Measurements from ENCODE around the gene MTHFD1L. TPM values are rescaled to one million over a fixed set of nuclear protein-coding genes. Genes with fewer than 3 reads are reported as not detected.
"Not testable (repeated sequence)": the region's sequence is repeated elsewhere in the genome, so short reads cannot be mapped to it uniquely, and the experiment has no call there.

Gene MTHFD1L
- total and polyA plus RNA-seq, 7 donors: 0.60 to 17.9 (median 3.0) TPM

- TF ChIP-seq POLR2A (IDR thresholded peaks at IDR 0.05) (no peak), EP300 (IDR thresholded peaks at IDR 0.05) (no peak)
- TF ChIP-seq, protein P1, sequence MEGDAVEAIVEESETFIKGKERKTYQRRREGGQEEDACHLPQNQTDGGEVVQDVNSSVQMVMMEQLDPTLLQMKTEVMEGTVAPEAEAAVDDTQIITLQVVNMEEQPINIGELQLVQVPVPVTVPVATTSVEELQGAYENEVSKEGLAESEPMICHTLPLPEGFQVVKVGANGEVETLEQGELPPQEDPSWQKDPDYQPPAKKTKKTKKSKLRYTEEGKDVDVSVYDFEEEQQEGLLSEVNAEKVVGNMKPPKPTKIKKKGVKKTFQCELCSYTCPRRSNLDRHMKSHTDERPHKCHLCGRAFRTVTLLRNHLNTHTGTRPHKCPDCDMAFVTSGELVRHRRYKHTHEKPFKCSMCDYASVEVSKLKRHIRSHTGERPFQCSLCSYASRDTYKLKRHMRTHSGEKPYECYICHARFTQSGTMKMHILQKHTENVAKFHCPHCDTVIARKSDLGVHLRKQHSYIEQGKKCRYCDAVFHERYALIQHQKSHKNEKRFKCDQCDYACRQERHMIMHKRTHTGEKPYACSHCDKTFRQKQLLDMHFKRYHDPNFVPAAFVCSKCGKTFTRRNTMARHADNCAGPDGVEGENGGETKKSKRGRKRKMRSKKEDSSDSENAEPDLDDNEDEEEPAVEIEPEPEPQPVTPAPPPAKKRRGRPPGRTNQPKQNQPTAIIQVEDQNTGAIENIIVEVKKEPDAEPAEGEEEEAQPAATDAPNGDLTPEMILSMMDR (IDR thresholded peaks at IDR 0.05): no peak
- DNase-seq: no peak
- intact Hi-C loops (cut with DNase I): no loop called here
- Histone ChIP-seq H3K36me3 (peaks cover 0 to 6% (median 0%) of the 10 kb centered on the region in 4 donors), H3K9me3 (no peaks in the 10 kb centered on the region), H3K4me3 (no peak overlapping the region), H3K4me1 (no peaks in the 10 kb centered on the region), H3K27me3 (no peaks in the 10 kb centered on the region), H3K27ac (no peak overlapping the region)
- WGBS, 2 donors: 76 to 86% methylated on average over 3 of the region's 3 CpGs
These were observed 23.8 kb upstream of the MTHFD1L start for GRCh38 chr6:150841697-150842096.

DNA sequence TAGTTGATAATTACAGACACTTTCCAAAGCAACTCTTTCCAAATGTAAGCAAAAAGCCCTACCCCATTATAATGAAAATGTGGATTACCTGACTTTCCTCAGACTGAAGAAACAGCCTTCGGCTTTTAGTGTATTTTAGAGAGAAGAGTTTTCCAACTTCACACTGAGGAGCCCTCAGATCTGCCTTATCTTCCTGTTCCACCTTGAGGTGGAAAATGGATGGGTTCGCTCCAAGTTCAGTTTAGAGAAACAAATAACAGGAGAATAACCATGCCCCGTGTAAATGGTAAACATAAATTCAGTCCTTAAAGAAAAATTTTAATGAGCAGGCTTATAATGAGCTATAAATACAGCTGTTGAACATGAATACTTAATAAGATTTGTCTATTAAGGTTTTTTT, 21.1 kb upstream of the MTHFD1L start:
- intact Hi-C loops (cut with DNase I): no loop called here
- no peak for TF ChIP-seq EP300 (IDR thresholded peaks at IDR 0.05)
- TF ChIP-seq POLR2A (IDR thresholded peaks at IDR 0.05): no peak
- no peaks in the 10 kb centered on the region for H3K4me1 ChIP-seq
- no peak overlapping the region for H3K27ac ChIP-seq
- no peak overlapping the region for H3K4me3 ChIP-seq
- DNase-seq: no peak
- no peaks in the 10 kb centered on the region for H3K27me3 ChIP-seq
- no peaks in the 10 kb centered on the region for H3K9me3 ChIP-seq
- H3K36me3 ChIP-seq: peaks cover 0 to 6% (median 0%) of the 10 kb centered on the region in 4 donors
- 86 to 89% methylated on average over 3 of the region's 3 CpGs for WGBS, 2 donors

DNA sequence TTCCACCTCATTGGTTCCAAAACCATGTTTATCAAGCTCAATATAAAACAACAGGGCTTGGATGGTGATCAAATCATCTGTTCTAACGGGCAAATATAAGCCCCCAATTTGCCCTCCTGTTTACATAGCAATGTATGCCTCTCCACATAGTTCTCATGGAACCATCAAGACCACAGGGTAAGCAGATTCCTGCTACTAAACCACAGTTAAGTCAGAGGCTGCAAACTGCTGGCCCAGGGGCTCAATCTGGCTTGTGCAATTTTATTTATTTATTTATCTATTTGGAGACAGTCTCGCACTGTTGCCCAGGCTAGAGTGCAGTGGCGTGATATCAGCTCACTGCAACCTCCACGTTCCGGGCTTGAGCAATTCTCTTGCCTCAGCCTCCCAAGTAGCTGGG, 18.9 kb upstream of the MTHFD1L start:
- no peak overlapping the region for H3K4me3 ChIP-seq
- 82 to 92% methylated on average over 5 of the region's 5 CpGs for WGBS, 2 donors
- no peak for DNase-seq
- no peak for TF ChIP-seq POLR2A (IDR thresholded peaks at IDR 0.05)
- TF ChIP-seq, protein P1 (IDR thresholded peaks at IDR 0.05): no peak
- TF ChIP-seq POLR2AphosphoS5 (IDR thresholded peaks at IDR 0.05): no peak
- TF ChIP-seq EP300 (IDR thresholded peaks at IDR 0.05): no peak
- H3K36me3 ChIP-seq: no peaks in the 10 kb centered on the region
- H3K9me3 ChIP-seq: no peaks in the 10 kb centered on the region
- intact Hi-C loops (cut with DNase I): no loop called here
- H3K27ac ChIP-seq: no peak overlapping the region
- H3K27me3 ChIP-seq: no peaks in the 10 kb centered on the region
- no peaks in the 10 kb centered on the region for H3K4me1 ChIP-seq

GRCh38 chr6:150848400-150848799, 17.1 kb upstream of the MTHFD1L start:
- 73 to 94% methylated on average over 2 of the region's 2 CpGs for WGBS, 2 donors

GRCh38 chr6:150854392-150854791, 11.1 kb upstream of the MTHFD1L start:
- DNase-seq; intact Hi-C loops (cut with DNase I); H3K9me3 ChIP-seq; H3K4me3 ChIP-seq; H3K36me3 ChIP-seq; H3K27me3 ChIP-seq; H3K27ac ChIP-seq: not testable (repeated sequence)
- peaks cover 0 to 25% (median 19%) of the 10 kb centered on the region in 4 donors for H3K4me1 ChIP-seq
- WGBS, 2 donors: 92 to 93% methylated on average over 5 of the region's 5 CpGs

More at GRCh38 chr6:150848400-150848799, 17.1 kb upstream of the MTHFD1L start:
- TF ChIP-seq POLR2AphosphoS5 (IDR thresholded peaks at IDR 0.05): no peak
- TF ChIP-seq, protein P1 (IDR thresholded peaks at IDR 0.05): no peak
- TF ChIP-seq POLR2A (IDR thresholded peaks at IDR 0.05): no peak
- no peak for TF ChIP-seq EP300 (IDR thresholded peaks at IDR 0.05)
- DNase-seq: no peak
- H3K27ac ChIP-seq: no peak overlapping the region
- no peaks in the 10 kb centered on the region for H3K9me3 ChIP-seq
- no peaks in the 10 kb centered on the region for H3K27me3 ChIP-seq
- H3K4me1 ChIP-seq: no peaks in the 10 kb centered on the region
- no peaks in the 10 kb centered on the region for H3K36me3 ChIP-seq
- intact Hi-C loops (cut with DNase I): no loop called here
- no peak overlapping the region for H3K4me3 ChIP-seq

GRCh38 chr6:150855171-150855570, 10.3 kb upstream of the MTHFD1L start:
- H3K4me3 ChIP-seq: not testable (repeated sequence)

More at GRCh38 chr6:150855171-150855570, 10.3 kb upstream of the MTHFD1L start:
- DNase-seq; H3K9me3 ChIP-seq; intact Hi-C loops (cut with DNase I); H3K27me3 ChIP-seq; H3K27ac ChIP-seq; H3K36me3 ChIP-seq: not testable (repeated sequence)
- 97% methylated on average over 8 of the region's 8 CpGs for WGBS, 2 donors
- peaks cover 0 to 25% (median 19%) of the 10 kb centered on the region in 4 donors for H3K4me1 ChIP-seq
